GM19099 (cell line): ENCODE measurements around the gene RAD51.

Source experiments
- POLR2A ChIP-seq: IDR thresholded peaks from 3 replicates; pipeline ENCODE4 v1.6.1; 2011; ENCODE audit warnings: low read depth; ENCODE audit not compliant: insufficient read length; ENCODE audit errors: extremely low read depth

RAD51 gene

GRCh38 chr15:40694688-40695468 is at the start of gene RAD51:
TSS of gene RAD51 (plus strand) at chr15:40695174. CDS start at chr15:40698759, 3,585 bp downstream.
- peak; percentile 83 for TF ChIP-seq POLR2A

- TF ChIP-seq POLR2A = no peak
Measured at GRCh38 chr15:40647523-40647922, 47.5 kb upstream of the RAD51 start.

GRCh38 chr15:40650479-40650878 is 44.5 kb upstream of the RAD51 start:
- no peak for TF ChIP-seq POLR2A

- TF ChIP-seq POLR2A = no peak
Measured at GRCh38 chr15:40660686-40661085, 34.3 kb upstream of the RAD51 start.

GRCh38 chr15:40664909-40665308 is 30.1 kb upstream of the RAD51 start:
- no peak for TF ChIP-seq POLR2A

- TF ChIP-seq POLR2A = no peak
Measured at GRCh38 chr15:40680151-40680550, 14.8 kb upstream of the RAD51 start.

- TF ChIP-seq POLR2A = no peak
Measured at GRCh38 chr15:40684381-40684780, 10.6 kb upstream of the RAD51 start.

GRCh38 chr15:40685376-40685775 is 9.6 kb upstream of the RAD51 start:
- TF ChIP-seq POLR2A = no peak

GRCh38 chr15:40688932-40689799 is 5.8 kb upstream of the RAD51 start:
- no peak for TF ChIP-seq POLR2A

GRCh38 chr15:40691737-40692136 is 3.2 kb upstream of the RAD51 start:
- no peak for TF ChIP-seq POLR2A

GRCh38 chr15:40693904-40694687 is 878 bp upstream of the RAD51 start:
- peak; percentile 41 for TF ChIP-seq POLR2A

- no peak for TF ChIP-seq POLR2A
Measured at GRCh38 chr15:40695469-40695890, 506 bp downstream of the RAD51 start.

- TF ChIP-seq POLR2A = no peak
Measured at GRCh38 chr15:40696228-40696627, 1.3 kb downstream of the RAD51 start.

GRCh38 chr15:40697916-40698315 is 2.9 kb downstream of the RAD51 start:
- TF ChIP-seq POLR2A = no peak

GRCh38 chr15:40702077-40702476 is 7.1 kb downstream of the RAD51 start:
- no peak for TF ChIP-seq POLR2A
